Parathyroid adenoma (tissue), 2 donors: ENCODE data around the gene ADGRL2.

ENCODE experiments used
- H2AFZ ChIP-seq: fragments of 300-600 bp; sonication (generic); one replicate; pipeline ENCODE4 v1.7.0; 2017; ENCODE audit warnings: antibody characterized with exemption, mild to moderate bottlenecking
- H3K27ac ChIP-seq: fragments of 300-600 bp; sonication (generic); one replicate; pipeline ENCODE4 v1.7.0; 2017
- H3K27me3 ChIP-seq: fragments of 300-600 bp; sonication (generic); one replicate; pipeline ENCODE4 v1.7.0; 2017; ENCODE audit warnings: low read length; ENCODE audit not compliant: control insufficient read depth, insufficient read depth
- H3K36me3 ChIP-seq: fragments of 300-600 bp; sonication (generic); one replicate; pipeline ENCODE4 v1.7.0; 2017; ENCODE audit warnings: low read length; ENCODE audit not compliant: control insufficient read depth, insufficient read depth
- H3K4me1 ChIP-seq: fragments of 300-600 bp; sonication (generic); one replicate; pipeline ENCODE4 v1.7.0; 2017; ENCODE audit warnings: control low read depth
- H3K4me2 ChIP-seq: fragments of 300-600 bp; sonication (generic); one replicate; pipeline ENCODE4 v1.7.0; 2017; ENCODE audit warnings: low read length
- H3K4me3 ChIP-seq: fragments of 300-600 bp; sonication (generic); one replicate; pipeline ENCODE4 v1.7.0; 2017; ENCODE audit warnings: low read depth, low read length
- H3K79me2 ChIP-seq: fragments of 300-600 bp; sonication (generic); one replicate; pipeline ENCODE4 v1.7.0; 2017; ENCODE audit warnings: control low read depth
- H3K9ac ChIP-seq: fragments of 300-600 bp; sonication (generic); one replicate; pipeline ENCODE4 v1.7.0; 2017; ENCODE audit warnings: mild to moderate bottlenecking
- H3K9me3 ChIP-seq: fragments of 300-600 bp; sonication (generic); one replicate; pipeline ENCODE4 v1.7.0; 2017; ENCODE audit warnings: low read length; ENCODE audit not compliant: control insufficient read depth
- TF ChIP-seq, protein P1 (sequence below): fragments of 300-600 bp; sonication (generic); IDR thresholded peaks from one replicate; pipeline ENCODE4 v1.7.0; 2017; ENCODE audit warnings: antibody characterized with exemption, mild to moderate bottlenecking
- donor health status: primary hyperparathyroidism.

Gene ADGRL2

DNA sequence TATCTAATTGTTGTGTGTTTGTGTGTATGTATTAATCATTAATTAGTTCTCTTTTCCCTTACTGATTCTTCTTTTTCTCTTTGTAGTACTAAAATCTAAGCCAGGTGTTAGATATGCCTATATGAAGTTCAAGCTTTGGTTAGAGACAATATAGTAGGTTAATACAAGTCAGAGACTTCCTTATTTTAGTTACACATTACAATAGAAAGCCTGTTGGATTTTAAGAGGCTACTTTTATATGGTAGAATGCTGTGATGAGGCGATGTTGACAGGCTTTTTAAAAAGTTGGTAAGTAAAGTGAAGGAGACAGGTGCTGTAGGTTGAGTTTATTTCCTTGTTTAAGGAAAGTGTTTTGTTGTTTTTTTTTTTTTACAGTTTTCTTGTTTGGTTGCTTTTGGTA is 45.9 kb downstream of the ADGRL2 start:
- Histone ChIP-seq H3K27ac (no peak overlapping the region), H3K27me3 (no peaks in the 10 kb centered on the region)
- TF ChIP-seq, protein P1, sequence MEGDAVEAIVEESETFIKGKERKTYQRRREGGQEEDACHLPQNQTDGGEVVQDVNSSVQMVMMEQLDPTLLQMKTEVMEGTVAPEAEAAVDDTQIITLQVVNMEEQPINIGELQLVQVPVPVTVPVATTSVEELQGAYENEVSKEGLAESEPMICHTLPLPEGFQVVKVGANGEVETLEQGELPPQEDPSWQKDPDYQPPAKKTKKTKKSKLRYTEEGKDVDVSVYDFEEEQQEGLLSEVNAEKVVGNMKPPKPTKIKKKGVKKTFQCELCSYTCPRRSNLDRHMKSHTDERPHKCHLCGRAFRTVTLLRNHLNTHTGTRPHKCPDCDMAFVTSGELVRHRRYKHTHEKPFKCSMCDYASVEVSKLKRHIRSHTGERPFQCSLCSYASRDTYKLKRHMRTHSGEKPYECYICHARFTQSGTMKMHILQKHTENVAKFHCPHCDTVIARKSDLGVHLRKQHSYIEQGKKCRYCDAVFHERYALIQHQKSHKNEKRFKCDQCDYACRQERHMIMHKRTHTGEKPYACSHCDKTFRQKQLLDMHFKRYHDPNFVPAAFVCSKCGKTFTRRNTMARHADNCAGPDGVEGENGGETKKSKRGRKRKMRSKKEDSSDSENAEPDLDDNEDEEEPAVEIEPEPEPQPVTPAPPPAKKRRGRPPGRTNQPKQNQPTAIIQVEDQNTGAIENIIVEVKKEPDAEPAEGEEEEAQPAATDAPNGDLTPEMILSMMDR = no peak

DNA sequence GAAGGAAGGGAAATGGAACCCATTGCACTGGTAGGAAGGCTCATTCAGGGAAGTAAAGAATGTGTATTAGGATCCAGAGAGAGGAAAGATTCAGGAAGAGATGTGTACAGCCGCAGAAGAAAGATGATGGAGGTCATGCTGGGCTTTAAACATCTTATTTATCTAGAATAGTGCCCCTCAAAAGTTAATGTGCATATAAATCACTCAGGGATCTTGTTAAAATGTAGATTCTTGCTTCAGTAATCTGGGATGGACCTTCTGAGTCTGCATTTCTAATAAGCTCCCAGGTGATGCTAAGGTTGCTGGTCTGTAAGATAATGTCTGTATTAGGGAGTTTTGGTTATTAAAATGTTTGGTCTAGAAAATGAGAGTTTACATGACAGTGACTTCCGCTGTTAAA is 46.3 kb downstream of the ADGRL2 start:
- no peak overlapping the region for H2AFZ ChIP-seq
- H3K4me3 ChIP-seq = no peak overlapping the region
- no peaks in the 10 kb centered on the region for H3K36me3 ChIP-seq
- TF ChIP-seq, protein P1 = no peak
- no peaks in the 10 kb centered on the region for H3K79me2 ChIP-seq
- no peaks in the 10 kb centered on the region for H3K9me3 ChIP-seq
- H3K9ac ChIP-seq = no peak overlapping the region
- no peak overlapping the region for H3K4me2 ChIP-seq
- H3K27ac ChIP-seq = no peak overlapping the region
- no peaks in the 10 kb centered on the region for H3K27me3 ChIP-seq
- no peaks in the 10 kb centered on the region for H3K4me1 ChIP-seq

More for the DNA sequence above, 45.9 kb downstream of the ADGRL2 start:
- Histone ChIP-seq H3K4me1 (no peaks in the 10 kb centered on the region), H3K4me2 (no peak overlapping the region), H3K79me2 (no peaks in the 10 kb centered on the region), H2AFZ (no peak overlapping the region), H3K36me3 (no peaks in the 10 kb centered on the region), H3K9me3 (no peaks in the 10 kb centered on the region), H3K4me3 (no peak overlapping the region), H3K9ac (no peak overlapping the region)

DNA sequence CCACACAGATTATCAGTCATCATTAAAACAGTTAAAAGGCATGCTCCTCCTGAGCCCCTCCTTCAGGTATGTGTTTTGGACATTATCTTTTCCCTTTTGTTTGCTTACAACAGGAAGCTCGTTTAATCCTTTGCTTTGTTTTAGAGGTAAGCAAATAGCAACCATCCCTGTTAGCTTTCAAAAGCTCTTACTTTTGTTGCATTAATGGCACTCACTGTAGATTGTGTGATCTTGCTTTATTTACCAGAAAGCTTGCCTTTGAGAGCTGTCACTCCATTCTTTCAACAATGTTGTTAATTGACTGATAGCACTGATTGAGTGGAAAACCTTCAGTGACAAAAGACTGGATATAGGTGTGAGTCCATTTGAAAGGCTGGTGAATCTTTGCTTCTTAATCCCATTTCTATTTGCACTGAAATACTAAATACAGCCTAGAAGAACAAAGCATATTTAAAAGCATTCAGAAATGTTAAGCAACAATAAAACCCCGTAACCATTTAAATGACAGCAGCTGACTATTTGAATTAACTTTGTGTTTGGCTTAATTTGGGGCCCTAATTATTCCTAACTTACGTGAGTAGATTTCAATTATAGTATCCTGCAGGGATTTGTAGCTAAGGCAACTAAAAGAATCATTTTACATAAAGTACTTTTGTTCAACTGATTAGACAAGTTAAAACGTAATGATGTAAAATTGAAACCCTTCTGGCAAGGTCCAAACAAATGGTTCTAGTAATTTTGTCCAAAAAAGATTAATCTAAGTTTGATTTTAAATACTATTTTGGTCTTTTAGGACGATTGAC is 48.3 kb downstream of the ADGRL2 start:
- Histone ChIP-seq H3K4me2 (no peak overlapping the region), H3K4me3 (no peak overlapping the region), H3K36me3 (no peaks in the 10 kb centered on the region), H3K9ac (no peak overlapping the region), H3K27me3 (no peaks in the 10 kb centered on the region), H3K9me3 (no peaks in the 10 kb centered on the region), H3K27ac (no peak overlapping the region), H3K79me2 (no peaks in the 10 kb centered on the region), H2AFZ (no peak overlapping the region), H3K4me1 (no peaks in the 10 kb centered on the region)
- TF ChIP-seq, protein P1 = no peak

DNA sequence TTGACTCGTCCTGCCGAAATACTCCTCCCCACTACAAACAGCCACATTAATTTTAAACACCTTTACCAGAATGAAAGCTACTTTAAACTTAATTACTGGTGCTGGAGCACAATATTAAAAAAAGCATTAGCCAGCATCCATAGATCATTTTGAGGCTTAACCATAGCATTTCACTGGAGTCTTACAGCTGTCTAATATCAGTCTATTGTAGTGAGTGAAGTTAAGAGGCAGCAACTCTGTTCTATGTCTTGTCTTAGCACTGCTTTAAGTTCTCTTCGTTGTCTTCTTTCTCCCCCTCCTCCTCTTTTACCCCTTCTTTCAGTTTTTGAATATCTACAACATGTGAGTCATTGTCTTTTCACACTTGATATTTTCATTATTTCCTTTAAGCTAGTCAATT is 49.3 kb downstream of the ADGRL2 start:
- Histone ChIP-seq H3K27me3 (no peaks in the 10 kb centered on the region), H3K9ac (no peak overlapping the region), H3K27ac (no peak overlapping the region), H3K79me2 (no peaks in the 10 kb centered on the region), H3K4me2 (no peak overlapping the region), H3K36me3 (no peaks in the 10 kb centered on the region), H3K4me1 (no peaks in the 10 kb centered on the region), H3K9me3 (no peaks in the 10 kb centered on the region), H3K4me3 (no peak overlapping the region), H2AFZ (no peak overlapping the region)
- TF ChIP-seq, protein P1 = no peak

DNA sequence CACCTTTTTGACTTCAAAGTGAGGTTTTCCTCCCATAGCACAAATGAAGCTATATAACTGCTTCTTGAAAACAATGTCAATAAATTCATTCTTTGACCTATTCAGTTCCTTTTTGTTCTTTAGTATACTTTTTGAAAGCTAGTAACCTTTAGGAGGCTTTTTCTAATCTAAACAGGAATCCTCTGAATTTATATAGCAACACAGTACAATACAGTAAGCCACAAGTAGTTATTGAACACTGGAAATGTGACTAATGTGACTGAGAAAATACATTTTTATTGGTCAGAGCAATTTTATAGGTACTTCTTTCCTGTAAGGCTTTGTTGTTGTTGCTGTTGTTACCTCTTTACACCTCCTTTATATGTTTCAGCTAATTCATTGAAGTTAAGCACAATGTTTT is 49.8 kb downstream of the ADGRL2 start:
- Histone ChIP-seq H3K79me2 (no peaks in the 10 kb centered on the region), H3K4me1 (no peaks in the 10 kb centered on the region), H3K4me2 (no peak overlapping the region), H2AFZ (no peak overlapping the region), H3K27ac (no peak overlapping the region), H3K36me3 (no peaks in the 10 kb centered on the region), H3K4me3 (no peak overlapping the region), H3K9me3 (no peaks in the 10 kb centered on the region), H3K27me3 (no peaks in the 10 kb centered on the region), H3K9ac (no peak overlapping the region)
- TF ChIP-seq, protein P1 = no peak
